ENCODE data around the gene HHAT.

Gene HHAT

DNA sequence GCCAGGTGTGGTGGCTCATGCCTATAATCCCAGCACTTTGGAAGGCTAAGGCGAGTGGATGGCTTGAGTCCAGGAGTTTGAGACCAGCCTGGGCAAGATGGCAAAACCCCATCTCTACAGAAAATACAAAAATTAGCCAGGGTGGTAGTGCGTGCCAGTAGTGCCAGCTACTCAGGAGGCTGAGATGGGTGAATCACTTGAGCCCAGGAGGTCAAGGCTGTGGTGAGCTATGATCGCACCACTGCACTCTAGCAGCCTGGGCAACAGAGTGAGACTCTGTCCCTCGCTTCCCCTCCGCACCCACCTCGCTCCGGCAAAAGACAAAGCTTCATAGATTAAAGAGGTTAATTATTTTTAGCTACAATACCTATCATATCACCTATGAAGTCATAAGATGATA, 100.0 kb downstream of the HHAT start:
- no peak overlapping the region for H3K4me3 ChIP-seq (ENCODE audit: low read depth, low read length)
- DNase-seq (ENCODE audit: low read depth, low spot score), result no peak
- ChIA-PET POLR2A (no interaction called here), CTCF (interaction anchor here (1.0 to 3.0 kb wide), 6 partner anchors 9 to 23 kb away, joined by 3 to 12 read pairs (median 4); no protein-coding TSS in a partner anchor)
- TF ChIP-seq, protein P1, sequence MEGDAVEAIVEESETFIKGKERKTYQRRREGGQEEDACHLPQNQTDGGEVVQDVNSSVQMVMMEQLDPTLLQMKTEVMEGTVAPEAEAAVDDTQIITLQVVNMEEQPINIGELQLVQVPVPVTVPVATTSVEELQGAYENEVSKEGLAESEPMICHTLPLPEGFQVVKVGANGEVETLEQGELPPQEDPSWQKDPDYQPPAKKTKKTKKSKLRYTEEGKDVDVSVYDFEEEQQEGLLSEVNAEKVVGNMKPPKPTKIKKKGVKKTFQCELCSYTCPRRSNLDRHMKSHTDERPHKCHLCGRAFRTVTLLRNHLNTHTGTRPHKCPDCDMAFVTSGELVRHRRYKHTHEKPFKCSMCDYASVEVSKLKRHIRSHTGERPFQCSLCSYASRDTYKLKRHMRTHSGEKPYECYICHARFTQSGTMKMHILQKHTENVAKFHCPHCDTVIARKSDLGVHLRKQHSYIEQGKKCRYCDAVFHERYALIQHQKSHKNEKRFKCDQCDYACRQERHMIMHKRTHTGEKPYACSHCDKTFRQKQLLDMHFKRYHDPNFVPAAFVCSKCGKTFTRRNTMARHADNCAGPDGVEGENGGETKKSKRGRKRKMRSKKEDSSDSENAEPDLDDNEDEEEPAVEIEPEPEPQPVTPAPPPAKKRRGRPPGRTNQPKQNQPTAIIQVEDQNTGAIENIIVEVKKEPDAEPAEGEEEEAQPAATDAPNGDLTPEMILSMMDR (IDR thresholded peaks at IDR 0.05; ENCODE audit: insufficient read depth, low read length, missing control alignments), result no peak

GRCh38 chr1:210434223-210434622, 105.5 kb downstream of the HHAT start:
- ChIA-PET POLR2A (interaction anchor here (1.1 kb wide), 1 partner anchor 61 kb away, joined by 6 read pairs; no protein-coding TSS in a partner anchor), CTCF (interaction anchor here (0.8 to 3.0 kb wide), 9 partner anchors 12 to 700 kb away, joined by 3 to 12 read pairs (median 6); partner anchors contain the start of gene KCNH1)
- TF ChIP-seq, protein P1 (IDR thresholded peaks at IDR 0.05; ENCODE audit: insufficient read depth, low read length, missing control alignments), result no peak
- no peak overlapping the region for H3K4me3 ChIP-seq (ENCODE audit: low read depth, low read length)
- no peak for DNase-seq (ENCODE audit: low read depth, low spot score)

GRCh38 chr1:210437111-210437510, 108.4 kb downstream of the HHAT start:
- POLR2A ChIA-PET, result interaction anchor here (2.5 kb wide), 1 partner anchor 21 kb away, joined by 15 read pairs; no protein-coding TSS in a partner anchor
- CTCF ChIA-PET, result interaction anchor here (0.9 to 4.6 kb wide), 7 partner anchors 8 to 697 kb away, joined by 3 to 40 read pairs (median 3); partner anchors contain the start of gene KCNH1
- TF ChIP-seq, protein P1 (IDR thresholded peaks at IDR 0.05; ENCODE audit: insufficient read depth, low read length, missing control alignments), result no peak
- DNase-seq (ENCODE audit: low read depth, low spot score), result no peak
- H3K4me3 ChIP-seq (ENCODE audit: low read depth, low read length), result no peak overlapping the region

GRCh38 chr1:210437781-210438180, 109.1 kb downstream of the HHAT start:
- CTCF ChIA-PET, result interaction anchor here (0.9 to 4.6 kb wide), 8 partner anchors 9 to 697 kb away, joined by 3 to 40 read pairs (median 4); partner anchors contain the start of gene KCNH1
- DNase-seq (ENCODE audit: low read depth, low spot score), result peak; percentile 17
- TF ChIP-seq, protein P1 (IDR thresholded peaks at IDR 0.05; ENCODE audit: insufficient read depth, low read length, missing control alignments), result no peak
- POLR2A ChIA-PET, result interaction anchor here (2.2 to 2.5 kb wide), 2 partner anchors 22 to 64 kb away, joined by 15 to 24 read pairs; no protein-coding TSS in a partner anchor
- H3K4me3 ChIP-seq (ENCODE audit: low read depth, low read length), result no peak overlapping the region

- TF ChIP-seq, protein P1 (IDR thresholded peaks at IDR 0.05; ENCODE audit: insufficient read depth, low read length, missing control alignments), result no peak
- no peak overlapping the region for H3K4me3 ChIP-seq (ENCODE audit: low read depth, low read length)
- POLR2A ChIA-PET, result interaction anchor here (0.6 to 2.5 kb wide), 14 partner anchors 9 to 329 kb away, joined by 3 to 24 read pairs (median 4); partner anchors contain the start of gene HHAT
- CTCF ChIA-PET, result interaction anchor here (0.8 to 4.6 kb wide), 12 partner anchors 8 to 695 kb away, joined by 3 to 40 read pairs (median 5); partner anchors contain the start of gene KCNH1
- peak; percentile 100 for DNase-seq (ENCODE audit: low read depth, low spot score)
These were observed 110.5 kb downstream of the HHAT start for GRCh38 chr1:210438928-210439841.

Data from AG04449 (cell line).